Esophagus muscularis mucosa (tissue), 3 donors: Measurements from ENCODE around the gene LRRC14B.

Experiments
- CTCF ChIP-seq, 3 experiments: fragments of 200-600 bp in 2 of 3; fragments of 450-650 bp in 1 of 3; sonication (generic) in 2 of 3; IDR thresholded peaks; one replicate each; pipeline ENCODE4 v1.5.1; 2017 to 2019; ENCODE audit warnings: antibody characterized with exemption in 3 of 3, mild to moderate bottlenecking in 2 of 3, moderate library complexity in 1 of 3
- POLR2A ChIP-seq: fragments of 450-650 bp; IDR thresholded peaks from one replicate; pipeline ENCODE4 v1.6.1; 2017; ENCODE audit warnings: antibody characterized with exemption, moderate library complexity, mild to moderate bottlenecking, low read depth

GRCh38 chr5:141761-142160 is 49.5 kb upstream of the LRRC14B start:
- TF ChIP-seq CTCF (IDR thresholded peaks at IDR 0.05): no peak
- no peak for TF ChIP-seq POLR2A
